ENCODE data around the gene PDE7B.
"Not testable (repeated sequence)": the region's sequence is repeated elsewhere in the genome, so short reads cannot be mapped to it uniquely, and the experiment has no call there.

The PDE7B gene

GRCh38 chr6:136117081-136117480, 265.6 kb downstream of the PDE7B start:
- no peak for ATAC-seq

- ATAC-seq, result no peak
Observed at GRCh38 chr6:136118787-136119186, 267.3 kb downstream of the PDE7B start.

GRCh38 chr6:136123468-136123867, 272.0 kb downstream of the PDE7B start:
- ATAC-seq, result no peak

GRCh38 chr6:136125585-136125984, 274.1 kb downstream of the PDE7B start:
- ATAC-seq, result no peak

GRCh38 chr6:136127873-136128272, 276.4 kb downstream of the PDE7B start:
- no peak for ATAC-seq

GRCh38 chr6:136129365-136129764, 277.9 kb downstream of the PDE7B start:
- ATAC-seq, result no peak

- no peak for ATAC-seq
Observed at GRCh38 chr6:136134268-136134667, 282.8 kb downstream of the PDE7B start.

- no peak for ATAC-seq
Observed at GRCh38 chr6:136134751-136135150, 283.2 kb downstream of the PDE7B start.

GRCh38 chr6:136136274-136136673, 284.8 kb downstream of the PDE7B start:
- ATAC-seq, result no peak

- ATAC-seq, result no peak
Observed at GRCh38 chr6:136137008-136137692, 285.6 kb downstream of the PDE7B start.

- no peak for ATAC-seq
Observed at GRCh38 chr6:136137739-136138402, 286.4 kb downstream of the PDE7B start.

- not testable (repeated sequence) for ATAC-seq
Observed at GRCh38 chr6:136139111-136139510, 287.6 kb downstream of the PDE7B start.

GRCh38 chr6:136144251-136145023, 292.9 kb downstream of the PDE7B start:
- no peak for ATAC-seq

- ATAC-seq, result no peak
Observed at GRCh38 chr6:136146130-136146529, 294.6 kb downstream of the PDE7B start.

- ATAC-seq, result no peak
Observed at GRCh38 chr6:136147342-136147741, 295.8 kb downstream of the PDE7B start.

- no peak for ATAC-seq
Observed at GRCh38 chr6:136148051-136148450, 296.6 kb downstream of the PDE7B start.

GRCh38 chr6:136148523-136148922, 297.0 kb downstream of the PDE7B start:
- no peak for ATAC-seq

GRCh38 chr6:136149311-136149710, 297.8 kb downstream of the PDE7B start:
- ATAC-seq, result no peak

- no peak for ATAC-seq
Observed at GRCh38 chr6:136150961-136151360, 299.5 kb downstream of the PDE7B start.

GRCh38 chr6:136153707-136154375, 302.3 kb downstream of the PDE7B start:
- no peak for ATAC-seq

- ATAC-seq, result no peak
Observed at GRCh38 chr6:136155191-136155590, 303.7 kb downstream of the PDE7B start.

- ATAC-seq, result no peak
Observed at GRCh38 chr6:136157743-136158142, 306.2 kb downstream of the PDE7B start.

- no peak for ATAC-seq
Observed at GRCh38 chr6:136158387-136158821, 306.9 kb downstream of the PDE7B start.
